Fibroblast of peridontal ligament (primary cell): ENCODE results near the gene KCNH3.
"Not testable (repeated sequence)": the region's sequence is repeated elsewhere in the genome, so short reads cannot be mapped to it uniquely, and the experiment has no call there.

ENCODE experiments used
- DNase-seq: peaks from one replicate; pipeline ENCODE4 v3.0.0-alpha.2; 2010; ENCODE audit errors: extremely low read depth

Gene KCNH3

DNA sequence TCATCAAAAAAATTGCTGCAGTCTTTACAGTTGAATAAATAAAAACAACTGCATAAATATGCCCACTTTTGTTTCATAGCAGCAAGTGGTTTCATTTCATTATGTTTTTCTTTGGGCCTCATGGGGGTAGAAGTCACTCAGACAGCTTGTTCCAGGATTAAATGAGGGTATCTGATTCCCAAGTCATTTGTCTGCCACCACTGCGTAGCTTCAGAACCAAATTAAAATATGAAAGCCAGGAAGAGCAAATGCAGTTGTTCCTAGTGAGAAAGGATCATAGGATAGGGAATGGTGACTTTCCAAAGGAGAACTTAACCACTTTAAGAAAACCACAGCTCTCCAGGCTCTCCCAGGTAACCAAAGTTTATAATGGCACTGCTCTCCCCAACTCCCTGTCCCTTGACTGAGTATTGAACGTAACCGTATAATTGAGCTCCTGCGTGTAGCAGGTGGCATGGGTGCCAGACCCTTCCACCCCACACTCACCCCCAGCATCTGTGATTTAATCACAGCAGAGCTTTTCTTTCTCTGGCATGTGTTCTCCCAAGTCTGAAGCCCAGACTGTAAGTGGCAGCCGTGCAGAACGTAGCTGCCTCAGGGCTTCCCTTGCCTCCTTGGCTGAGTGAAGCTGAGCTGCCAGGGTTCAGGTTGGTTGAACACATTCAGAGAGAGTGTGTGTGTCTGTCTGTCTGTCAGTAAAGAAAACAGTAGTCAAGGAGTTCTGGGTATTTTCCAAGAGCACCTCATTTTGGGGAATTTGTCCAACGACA is 11.3 kb upstream of the KCNH3 start:
- DNase-seq, result no peak

DNA sequence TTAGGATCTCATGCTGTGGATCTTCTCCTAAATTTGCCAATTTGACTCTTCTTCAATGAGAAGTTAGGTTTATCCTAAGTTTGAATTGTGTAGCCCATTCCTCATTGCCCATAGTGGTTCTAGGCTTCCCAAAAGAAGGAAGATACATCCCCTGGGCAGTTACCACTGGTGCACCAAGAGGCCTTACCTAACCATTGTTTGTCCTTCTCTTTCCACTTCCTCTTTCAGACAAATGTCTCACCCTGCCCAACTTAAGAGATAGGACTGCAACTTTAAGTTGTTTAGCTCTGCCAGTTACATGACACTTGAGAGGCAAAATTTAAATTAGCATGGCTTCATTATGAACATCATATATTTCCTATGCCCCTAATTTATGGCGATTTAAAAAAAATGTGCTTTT is 9.4 kb upstream of the KCNH3 start:
- no peak for DNase-seq

DNA sequence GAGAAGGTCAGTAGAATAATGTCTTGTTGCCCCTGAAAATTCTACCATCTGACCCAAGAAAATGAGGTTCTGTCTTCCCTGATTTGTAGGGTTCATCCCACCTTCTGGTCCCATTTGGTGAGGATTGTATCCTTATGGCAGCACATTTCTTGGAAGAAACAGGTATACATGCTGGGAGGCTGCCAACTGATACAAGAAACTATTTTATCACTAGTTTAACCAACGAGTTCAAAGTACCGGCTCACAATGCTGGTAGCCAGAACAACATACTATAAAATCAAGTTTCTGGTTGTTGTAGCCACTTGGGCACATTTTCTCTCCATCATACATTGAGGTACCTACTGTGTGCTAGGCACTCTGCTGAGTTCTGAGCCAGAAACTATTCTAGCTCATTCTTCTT is 7.1 kb upstream of the KCNH3 start:
- DNase-seq, result no peak

DNA sequence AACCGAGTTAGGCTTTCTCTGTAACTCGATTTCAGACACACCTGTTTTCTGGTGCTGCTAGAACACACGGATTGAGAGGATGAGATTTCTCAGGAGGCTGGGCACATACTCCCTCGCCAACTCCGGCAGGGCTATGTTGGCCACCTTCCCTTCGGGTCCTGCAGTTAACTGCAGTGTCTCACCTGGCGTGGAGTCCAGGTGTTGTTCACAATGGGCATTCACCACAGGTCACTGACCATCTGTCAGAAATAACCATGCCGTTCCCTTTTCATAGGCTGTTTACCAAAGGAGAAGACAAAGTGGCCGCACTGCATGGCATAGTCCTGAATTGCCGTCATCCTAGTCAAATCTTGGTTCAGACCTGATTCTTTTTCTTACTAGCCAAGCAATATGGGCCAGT is 5.5 kb upstream of the KCNH3 start:
- no peak for DNase-seq

DNA sequence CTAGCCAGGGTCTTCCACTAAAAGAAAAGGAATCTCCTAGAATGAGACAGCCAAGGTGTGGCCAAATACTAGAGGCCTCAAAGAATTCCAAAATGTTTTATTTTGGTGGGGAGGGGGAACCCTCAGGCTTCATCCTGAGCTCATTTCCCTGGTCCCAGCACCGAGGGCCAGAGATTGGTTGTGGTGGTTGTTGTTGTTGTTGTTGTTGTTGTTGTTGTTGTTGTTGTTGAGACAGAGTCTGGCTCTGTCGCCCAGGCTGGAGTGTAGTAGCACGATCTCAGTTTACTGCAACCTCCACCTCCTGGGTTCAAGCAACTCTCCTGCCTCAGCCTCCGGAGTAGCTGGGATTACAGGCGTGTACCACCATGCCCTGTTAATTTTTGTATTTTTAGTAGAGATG is 4.7 kb upstream of the KCNH3 start:
- DNase-seq, result not testable (repeated sequence)

DNA sequence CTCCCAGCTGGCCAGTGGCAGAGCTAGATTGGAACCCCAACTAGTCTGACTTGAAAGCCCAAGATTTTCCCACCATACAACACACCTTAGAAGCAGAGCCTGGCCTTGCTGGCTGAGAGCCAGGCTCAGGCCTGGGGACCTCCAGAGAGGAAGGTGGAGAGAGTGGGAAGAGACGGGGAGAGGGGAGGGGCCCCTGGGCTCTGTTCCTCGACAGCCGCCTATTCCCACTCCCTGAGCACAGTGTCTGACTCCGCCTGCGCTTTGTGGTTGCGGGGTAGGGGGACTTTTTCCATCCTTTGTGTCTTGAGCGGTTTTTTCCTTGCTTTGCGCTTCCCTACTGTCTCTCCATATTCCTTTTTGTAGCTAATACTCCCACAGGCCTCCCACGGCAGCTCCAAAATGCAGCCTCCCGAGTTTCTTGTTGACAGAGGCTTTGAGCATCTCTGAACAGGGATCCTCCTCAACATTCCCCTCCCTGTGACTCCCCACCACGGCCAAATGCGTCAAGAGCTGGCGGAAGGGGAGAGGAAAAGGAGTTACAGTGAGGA is 4.0 kb upstream of the KCNH3 start:
- no peak for DNase-seq

DNA sequence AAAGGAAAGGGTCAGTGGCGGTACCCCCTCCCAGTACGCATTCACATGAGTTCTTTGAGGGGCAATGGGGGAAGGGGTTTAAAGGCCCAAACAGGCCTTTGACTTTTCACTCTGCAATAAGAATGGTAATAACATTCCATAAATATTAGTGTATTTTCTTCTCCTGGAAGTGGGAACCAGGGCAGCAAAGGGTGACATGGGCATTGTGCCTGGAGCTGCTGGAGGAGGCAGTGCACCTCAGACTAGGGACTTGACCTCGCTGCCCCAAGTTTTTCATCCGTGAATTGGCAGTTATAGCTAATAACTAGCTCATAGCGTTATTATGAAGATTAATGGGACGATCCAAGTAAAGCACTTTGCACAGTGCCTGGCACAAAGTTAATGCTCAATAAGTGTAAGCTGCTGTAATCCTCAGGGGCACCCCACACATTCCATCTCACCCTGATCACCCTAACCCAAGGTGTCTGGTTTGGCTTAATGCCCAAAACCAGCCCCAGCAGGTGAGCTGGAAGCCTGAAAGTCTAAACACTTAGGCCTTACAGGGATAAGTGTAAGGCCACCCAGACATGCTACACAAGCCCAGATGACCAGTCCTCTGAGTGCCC is 2.8 kb upstream of the KCNH3 start:
- DNase-seq, result no peak

DNA sequence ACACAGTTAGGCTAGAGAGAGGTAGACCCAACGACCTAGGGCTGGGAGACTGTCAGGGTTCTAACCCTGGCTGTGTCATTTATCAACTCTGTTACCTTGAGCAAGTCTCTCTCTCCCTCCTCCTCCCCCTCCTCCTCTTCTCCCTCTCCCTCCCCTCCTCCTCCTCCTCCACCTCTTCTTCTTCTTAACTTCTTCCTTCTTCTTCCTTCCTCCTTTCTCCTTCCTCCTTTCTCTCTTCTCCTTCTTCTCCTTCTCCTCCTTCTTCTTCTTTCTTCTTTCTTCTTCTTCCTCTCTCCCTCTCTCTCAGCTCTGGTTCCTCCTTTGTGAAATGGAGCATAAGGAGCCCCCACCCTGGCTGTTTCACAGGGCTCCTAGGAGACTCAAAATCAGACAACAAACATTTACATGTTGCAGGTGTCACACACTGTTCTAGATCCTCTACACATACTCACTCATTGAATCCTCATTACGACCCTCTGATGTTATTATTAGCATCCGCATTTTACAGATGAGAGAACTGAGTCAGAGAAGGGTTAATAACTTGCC is 2.2 kb upstream of the KCNH3 start:
- no peak for DNase-seq

DNA sequence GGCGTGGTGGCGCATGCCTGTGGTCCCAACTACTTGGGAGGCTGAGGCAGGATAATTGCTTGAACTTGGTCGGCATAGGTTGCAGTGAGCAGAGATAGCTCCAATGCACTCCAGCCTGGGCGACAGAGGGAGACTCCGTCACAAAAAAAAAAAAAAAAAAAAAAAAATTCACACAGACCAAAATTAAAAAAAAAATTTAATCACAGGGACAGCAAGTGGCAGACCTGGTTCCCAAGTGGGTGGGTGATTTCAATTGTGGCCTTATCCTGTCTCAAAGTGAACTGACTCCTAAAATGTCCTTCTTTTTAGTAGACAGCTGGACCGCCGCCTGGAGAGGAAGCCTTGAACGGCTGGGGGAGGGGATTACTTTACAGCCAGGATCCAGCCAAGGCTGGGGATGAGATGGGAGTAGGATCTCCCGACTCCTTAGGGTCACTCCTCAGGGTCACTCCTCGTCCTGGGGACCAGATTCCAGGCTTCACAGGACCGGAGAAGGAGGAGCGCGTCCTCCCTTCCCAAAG is 1.5 kb upstream of the KCNH3 start:
- DNase-seq, result no peak

DNA sequence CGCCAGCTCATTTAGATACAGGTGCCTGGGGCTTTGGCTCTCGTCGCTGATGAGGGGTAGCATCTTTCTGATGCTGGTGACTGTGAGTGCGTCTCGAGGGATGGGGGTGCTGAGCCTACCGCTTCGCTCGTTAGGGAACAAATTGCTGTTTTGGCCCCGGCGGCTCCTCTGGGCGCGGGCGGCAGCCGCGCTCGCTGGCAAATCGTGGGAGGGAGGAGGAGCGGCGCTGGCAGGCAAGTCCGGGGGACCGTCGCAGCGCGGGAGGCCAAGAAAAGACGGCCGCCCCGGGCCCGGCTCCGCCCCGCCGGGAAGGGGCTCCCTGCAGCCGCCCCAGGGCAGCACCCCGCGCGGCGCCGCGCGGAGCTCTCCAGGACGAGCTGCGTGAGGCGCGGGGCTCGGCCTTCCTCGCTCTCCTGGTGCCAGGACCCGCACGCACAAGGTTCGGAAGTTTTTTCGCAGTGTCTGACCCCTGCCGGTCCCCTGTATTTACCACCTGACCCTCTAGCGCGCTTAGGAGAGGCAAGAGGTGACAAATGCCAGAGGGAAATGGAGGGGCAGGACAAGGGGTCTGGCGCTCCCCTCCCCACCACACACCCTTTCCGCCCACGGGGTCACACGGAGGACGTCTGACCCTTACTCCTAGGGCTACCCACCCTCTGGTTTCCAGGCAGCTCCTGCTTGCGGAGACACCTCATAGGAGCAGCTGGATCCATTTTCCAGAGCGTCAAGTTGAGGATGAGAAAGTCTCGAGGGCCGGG is 899 bp upstream of the KCNH3 start:
- no peak for DNase-seq

DNA sequence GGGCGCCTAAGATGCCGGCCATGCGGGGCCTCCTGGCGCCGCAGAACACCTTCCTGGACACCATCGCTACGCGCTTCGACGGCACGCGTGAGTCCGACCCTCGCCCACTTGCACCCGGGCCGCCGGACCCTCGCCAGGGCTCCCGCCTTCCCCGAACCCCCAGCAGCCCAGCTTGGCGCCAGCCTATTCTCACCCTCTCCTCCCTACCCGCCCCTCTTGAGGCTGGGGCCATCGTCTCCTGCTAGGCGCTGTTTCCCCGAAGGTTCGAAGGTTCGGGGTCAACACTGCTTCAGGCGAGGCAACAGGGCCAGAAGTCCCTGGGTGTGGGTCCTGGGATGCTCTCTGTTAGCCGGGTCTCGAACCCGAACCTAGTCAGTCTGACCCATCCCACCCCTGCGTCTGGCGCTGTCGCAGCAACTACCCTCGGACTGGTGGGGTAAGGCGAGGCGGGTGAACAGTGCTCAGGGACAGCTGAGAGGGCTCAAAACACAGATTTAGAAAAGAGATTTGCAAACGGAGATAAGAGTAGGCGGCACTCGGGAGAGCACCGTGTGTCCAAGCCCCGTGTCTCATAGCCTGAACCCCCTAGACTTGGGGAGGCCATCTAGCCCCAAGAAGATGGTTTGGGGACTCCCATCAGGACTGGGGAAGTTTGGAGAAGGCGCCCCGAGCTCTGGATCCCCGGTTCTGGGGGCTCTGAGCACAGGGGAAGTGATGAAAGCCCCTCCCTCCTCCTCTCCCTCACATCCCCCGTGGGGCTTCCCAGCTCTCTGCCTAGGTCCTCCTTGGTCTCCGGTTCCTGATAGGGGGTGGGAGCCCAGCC is 787 bp downstream of the KCNH3 start:
- DNase-seq, result no peak

DNA sequence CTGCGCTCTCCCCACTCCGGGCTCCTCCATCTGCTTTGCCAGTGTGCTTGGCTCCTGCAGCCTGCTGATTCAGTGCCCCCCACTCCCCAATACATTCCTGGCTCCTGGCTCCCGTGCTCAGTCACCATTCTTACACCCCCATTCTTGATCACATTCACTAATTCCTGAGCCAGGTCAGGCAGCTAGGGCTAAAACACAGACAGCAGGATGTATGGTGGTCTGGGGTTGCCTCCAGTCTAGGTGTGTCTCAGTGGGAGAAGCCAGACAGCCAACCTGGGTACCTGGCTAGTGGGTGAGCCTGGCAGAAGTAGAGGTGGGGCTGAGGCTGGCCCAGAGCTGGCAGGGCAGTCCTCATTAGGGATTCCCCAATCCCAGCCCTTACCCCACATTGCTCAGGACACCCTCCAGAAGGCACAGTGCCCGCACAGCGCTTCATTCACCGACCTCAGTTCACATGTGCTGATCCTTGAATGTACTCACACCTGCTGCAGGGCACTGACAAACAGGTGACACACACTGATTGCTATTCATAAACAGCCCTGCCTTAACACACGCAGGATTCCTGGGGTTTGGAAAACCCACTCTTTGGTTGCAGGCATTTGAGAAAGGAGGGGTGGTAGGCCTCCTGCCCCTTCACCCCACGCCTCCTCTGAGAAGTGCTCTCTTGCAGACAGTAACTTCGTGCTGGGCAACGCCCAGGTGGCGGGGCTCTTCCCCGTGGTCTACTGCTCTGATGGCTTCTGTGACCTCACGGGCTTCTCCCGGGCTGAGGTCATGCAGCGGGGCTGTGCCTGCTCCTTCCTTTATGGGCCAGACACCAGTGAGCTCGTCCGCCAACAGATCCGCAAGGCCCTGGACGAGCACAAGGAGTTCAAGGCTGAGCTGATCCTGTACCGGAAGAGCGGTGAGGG is 1.7 kb downstream of the KCNH3 start:
- DNase-seq, result no peak

DNA sequence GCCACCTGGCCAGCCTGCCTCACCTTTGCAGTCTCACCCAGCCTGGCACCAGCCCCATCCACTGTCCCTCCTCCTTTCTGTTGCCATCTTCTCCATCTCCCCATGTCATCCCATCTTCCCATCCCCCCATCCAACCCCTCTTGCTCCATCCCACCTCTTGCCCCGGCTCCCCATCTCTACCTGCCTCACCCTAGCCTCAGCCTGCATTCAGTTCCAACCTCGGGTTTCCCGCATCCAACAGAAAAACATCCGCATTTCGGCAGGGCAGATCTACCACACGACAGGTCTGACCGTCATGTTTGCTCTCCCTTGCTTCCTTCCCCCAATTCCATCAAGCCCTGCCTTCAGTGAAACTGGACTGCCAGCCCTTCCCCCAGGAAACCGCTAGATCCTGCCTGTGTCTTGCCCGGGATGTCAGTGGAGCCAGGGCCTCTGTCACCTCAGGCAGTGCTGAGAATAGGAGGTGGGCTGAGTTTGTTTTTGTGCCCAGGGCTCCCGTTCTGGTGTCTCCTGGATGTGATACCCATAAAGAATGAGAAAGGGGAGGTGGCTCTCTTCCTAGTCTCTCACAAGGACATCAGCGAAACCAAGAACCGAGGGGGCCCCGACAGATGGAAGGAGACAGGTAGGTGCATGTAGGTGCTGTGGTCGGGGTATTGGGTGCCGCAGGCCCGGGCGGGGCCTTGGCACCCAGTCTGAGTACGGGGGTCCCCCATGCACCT is 2.5 kb downstream of the KCNH3 start:
- DNase-seq, result no peak

DNA sequence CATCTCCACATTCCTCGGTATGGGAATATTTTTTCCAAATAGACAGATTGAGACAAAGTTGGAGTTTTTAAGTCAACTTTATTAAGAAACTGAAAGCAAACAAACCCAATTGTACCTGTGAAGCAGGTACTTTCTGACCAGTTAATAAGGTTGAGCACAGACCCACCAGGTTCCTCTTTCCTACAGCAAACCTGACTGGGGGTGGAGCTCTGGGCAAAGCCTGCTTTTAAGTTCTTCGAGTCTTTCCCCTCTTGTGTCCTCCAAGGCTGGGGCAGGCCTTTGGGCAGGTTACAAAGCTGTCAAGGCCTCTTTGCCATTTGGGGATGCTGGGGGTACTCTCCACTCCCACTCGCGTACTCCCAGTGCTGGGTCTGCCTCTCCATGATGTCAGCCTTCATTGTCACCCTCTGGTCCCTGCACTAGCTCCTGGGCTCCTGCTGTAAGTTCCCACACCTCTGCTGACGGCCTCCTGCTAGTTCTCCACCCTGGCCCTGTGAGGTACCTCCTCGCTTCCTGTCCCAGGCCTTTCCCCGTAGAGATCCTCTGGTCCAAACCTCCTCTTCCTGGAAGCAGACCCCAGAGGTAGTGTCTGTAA is 3.2 kb downstream of the KCNH3 start:
- DNase-seq, result no peak

DNA sequence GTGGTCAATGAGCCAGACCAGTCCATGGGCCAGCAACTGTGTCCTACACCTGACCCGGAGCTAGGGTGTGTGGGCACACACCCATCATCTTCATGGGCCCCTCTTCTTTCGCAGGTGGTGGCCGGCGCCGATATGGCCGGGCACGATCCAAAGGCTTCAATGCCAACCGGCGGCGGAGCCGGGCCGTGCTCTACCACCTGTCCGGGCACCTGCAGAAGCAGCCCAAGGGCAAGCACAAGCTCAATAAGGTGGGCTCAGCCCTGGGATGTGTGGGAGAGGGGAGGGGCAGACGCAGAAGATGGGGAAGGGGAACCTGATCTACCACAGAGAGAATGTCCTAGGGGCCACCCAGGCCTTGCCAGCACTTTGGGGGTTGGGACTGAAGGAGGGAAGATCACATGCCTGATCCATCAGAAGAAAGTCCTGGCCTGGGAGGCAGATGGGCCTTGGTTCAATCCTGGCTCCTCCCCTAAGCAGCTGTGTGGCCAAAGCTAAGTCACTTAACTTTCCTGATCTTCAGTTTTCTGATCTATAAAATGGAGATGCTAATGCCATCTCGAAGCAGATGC is 3.8 kb downstream of the KCNH3 start:
- no peak for DNase-seq

DNA sequence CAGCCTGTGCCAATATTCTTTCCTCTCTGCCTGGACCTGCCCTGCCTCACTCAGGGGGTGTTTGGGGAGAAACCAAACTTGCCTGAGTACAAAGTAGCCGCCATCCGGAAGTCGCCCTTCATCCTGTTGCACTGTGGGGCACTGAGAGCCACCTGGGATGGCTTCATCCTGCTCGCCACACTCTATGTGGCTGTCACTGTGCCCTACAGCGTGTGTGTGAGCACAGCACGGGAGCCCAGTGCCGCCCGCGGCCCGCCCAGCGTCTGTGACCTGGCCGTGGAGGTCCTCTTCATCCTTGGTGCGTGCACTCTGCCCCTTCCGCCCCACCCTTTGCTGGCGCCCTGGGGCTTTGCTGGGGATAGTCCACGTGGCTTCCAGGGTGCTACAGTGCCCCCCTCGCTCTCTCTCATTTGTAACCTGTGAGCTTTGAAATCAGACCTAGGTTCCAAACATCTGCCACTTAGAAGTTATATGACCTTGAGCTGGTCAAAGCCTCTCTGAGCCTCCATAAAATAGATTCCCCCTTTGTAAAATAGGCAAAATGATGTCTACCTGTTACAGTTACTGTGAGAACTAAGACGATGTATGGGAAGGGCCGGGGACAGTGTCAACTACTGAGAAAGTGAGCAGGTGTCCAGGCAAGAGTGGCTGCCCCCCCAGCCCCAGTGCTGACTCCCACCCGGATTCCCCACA is 4.5 kb downstream of the KCNH3 start:
- DNase-seq, result no peak

DNA sequence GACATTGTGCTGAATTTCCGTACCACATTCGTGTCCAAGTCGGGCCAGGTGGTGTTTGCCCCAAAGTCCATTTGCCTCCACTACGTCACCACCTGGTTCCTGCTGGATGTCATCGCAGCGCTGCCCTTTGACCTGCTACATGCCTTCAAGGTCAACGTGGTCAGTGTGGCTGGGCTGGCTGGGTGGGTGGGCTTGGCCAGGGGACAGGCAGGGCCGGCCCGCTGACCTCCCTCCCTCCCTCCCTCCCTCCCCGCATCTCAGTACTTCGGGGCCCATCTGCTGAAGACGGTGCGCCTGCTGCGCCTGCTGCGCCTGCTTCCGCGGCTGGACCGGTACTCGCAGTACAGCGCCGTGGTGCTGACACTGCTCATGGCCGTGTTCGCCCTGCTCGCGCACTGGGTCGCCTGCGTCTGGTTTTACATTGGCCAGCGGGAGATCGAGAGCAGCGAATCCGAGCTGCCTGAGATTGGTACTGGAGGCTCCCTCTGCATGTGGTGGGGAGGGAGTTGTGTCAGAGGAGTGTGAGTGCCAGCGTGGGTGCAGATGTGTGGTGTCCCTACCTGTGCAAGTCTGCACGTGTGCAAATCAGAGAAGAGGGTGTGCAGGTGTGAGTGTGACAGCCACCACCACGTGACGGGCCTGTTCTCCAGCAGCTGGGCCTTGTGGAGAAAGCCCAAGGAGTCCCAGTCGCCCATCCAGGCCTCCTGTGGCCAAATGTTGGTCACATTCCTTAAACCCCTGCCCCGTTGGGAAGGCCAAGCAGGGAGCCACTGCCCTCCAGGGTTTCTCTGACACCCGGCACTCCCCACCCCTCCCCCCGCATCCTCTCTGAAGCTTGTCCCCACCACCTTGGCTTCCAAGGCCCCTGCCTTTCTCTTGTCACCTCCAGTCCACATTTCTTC is 5.3 kb downstream of the KCNH3 start:
- DNase-seq, result no peak
